AG10803 (cell line): ENCODE data around the gene MXD4.
"Not testable (repeated sequence)": the region's sequence is repeated elsewhere in the genome, so short reads cannot be mapped to it uniquely, and the experiment has no call there.

Experiments
- DNase-seq: peaks from one replicate; pipeline ENCODE4 v3.0.0; 2010; ENCODE audit warnings: low read depth
- H3K4me3 ChIP-seq: 2 replicates; pipeline ENCODE4 v1.5.1; 2011; ENCODE audit warnings: mild to moderate bottlenecking, low read length, control low read depth
- CTCF ChIP-seq: conservative IDR thresholded peaks from 2 replicates; pipeline ENCODE4 v1.5.1; 2011; ENCODE audit warnings: mild to moderate bottlenecking, low read length, control low read depth, inconsistent platforms

Gene MXD4

GRCh38 chr4:2241410-2242353 lies 20.2 kb downstream of the MXD4 start, which contains the start of the genes HAUS3 and POLN:
Gene HAUS3, minus strand, starts transcription at chr4:2242121. Its CDS starts 1,175 bp downstream, at chr4:2240946.
Gene POLN, minus strand, starts transcription at chr4:2242121. Its CDS starts 12,890 bp downstream, at chr4:2229231.
- peak within 1 kb of the TSS; percentile 86 for H3K4me3 ChIP-seq
- DNase-seq: peak; percentile 94
- TF ChIP-seq CTCF: peak; percentile 21

DNA sequence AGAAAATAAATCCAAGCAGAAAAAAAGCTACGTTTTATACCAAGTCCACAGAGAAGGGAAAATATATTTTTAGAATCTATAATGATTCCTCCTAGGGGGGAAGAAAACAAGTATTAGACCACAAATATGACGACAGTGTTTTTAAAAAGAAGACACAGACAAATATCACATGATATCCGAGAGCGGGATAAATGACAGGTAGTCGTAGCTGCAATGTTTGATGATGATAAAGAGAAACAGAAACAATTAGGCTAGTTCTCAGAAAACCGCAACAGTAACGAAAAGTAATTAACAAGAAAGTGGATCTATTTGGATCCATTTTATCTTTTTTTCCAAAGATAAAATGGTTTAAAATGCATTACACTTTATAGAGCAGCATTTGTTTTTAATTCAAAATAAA lies 20.9 kb downstream of the MXD4 start:
- H3K4me3 ChIP-seq: peak overlapping the region; percentile 86
- TF ChIP-seq CTCF: no peak
- DNase-seq: no peak

GRCh38 chr4:2236944-2237666 lies 24.8 kb downstream of the MXD4 start:
- H3K4me3 ChIP-seq: no peak overlapping the region
- TF ChIP-seq CTCF: no peak
- no peak for DNase-seq

GRCh38 chr4:2231082-2231481 lies 30.8 kb downstream of the MXD4 start:
- H3K4me3 ChIP-seq: no peak overlapping the region
- no peak for TF ChIP-seq CTCF

DNA sequence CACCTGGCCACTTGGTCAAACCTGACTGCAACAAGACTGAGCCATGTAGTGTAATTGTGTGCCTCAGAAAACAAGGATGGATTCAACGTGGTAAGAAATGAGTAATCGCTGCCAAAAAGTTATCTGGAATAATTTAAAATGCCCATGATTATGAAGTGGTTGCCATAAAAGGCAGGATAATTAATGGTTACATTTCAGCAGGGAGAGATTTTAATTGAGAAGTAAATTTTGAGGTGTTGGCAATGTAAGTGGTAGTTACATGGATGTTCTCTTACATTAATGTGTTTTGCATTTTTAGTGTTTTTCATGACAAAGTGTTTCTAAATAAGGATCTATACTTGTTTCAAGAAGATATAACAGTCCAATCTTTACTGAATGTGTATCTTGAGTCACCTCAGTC lies 35.6 kb downstream of the MXD4 start:
- no peak for TF ChIP-seq CTCF
- no peak for DNase-seq

More at GRCh38 chr4:2231082-2231481, 30.8 kb downstream of the MXD4 start:
- no peak for DNase-seq

GRCh38 chr4:2222838-2223237 lies 39.1 kb downstream of the MXD4 start:
- no peak for TF ChIP-seq CTCF
- no peak for DNase-seq
- no peak overlapping the region for H3K4me3 ChIP-seq

More for the DNA sequence above, 35.6 kb downstream of the MXD4 start:
- H3K4me3 ChIP-seq: no peak overlapping the region

DNA sequence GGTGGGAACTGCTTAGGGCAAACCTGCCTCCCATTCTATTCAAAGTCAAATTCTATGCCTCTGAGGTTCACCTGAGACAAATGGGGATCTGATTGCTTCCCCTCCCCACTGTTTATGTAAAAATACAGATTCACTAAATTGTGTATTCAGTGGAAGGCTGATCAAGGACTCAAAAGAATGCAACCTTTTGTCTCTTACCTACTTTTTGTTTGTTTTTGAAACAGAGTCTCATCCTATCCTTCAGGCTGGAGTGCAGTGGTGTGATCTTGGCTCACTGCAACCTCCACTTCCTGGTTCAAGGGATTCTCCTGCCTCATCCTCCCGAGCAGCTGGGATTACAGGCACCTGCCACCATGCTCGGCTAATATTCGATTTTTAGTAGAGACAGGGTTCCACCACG lies 40.5 kb downstream of the MXD4 start:
- not testable (repeated sequence) for DNase-seq, H3K4me3 ChIP-seq
